ENCODE measurements around the gene ANKS1B. TPM values are rescaled to one million over a fixed set of nuclear protein-coding genes. Genes with fewer than 3 reads are reported as not detected.

The ANKS1B gene
- total RNA-seq, 1 experiment from 2014 or later: 5.8 TPM

DNA sequence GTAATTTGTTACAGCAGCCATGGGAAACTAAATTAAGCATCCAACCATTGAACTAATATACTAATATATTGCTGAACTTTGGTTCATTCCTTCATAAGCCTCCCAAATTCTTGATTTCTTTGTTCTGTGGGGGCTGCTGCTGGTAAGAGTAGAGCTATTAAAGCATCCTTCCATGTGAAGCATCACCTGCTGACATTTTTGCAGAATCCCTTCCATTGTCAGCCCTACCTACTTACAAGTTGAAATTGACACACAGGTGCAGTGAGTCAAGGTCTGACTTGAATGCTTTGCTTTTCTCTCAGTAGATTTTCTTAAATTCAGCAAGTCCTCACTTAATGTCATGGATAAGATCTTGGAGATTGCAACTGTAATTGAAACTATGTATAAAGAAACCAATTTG lies 865.3 kb downstream of the ANKS1B start:
- no peaks in the 10 kb centered on the region for H3K4me1 Mint-ChIP-seq
- no peak overlapping the region for H3K4me3 Mint-ChIP-seq
- no peak overlapping the region for H3K27ac Mint-ChIP-seq
- CTCF ChIA-PET: no interaction called here
- TF ChIP-seq ELF4 (CRISPR knock-in tag; IDR thresholded peaks at IDR 0.05; ENCODE audit: low read depth) (no peak), ATF2 (CRISPR knock-in tag; IDR thresholded peaks at IDR 0.05; ENCODE audit: borderline replicate concordance, low read depth) (no peak), E2F4 (CRISPR knock-in tag; IDR thresholded peaks at IDR 0.05; ENCODE audit: borderline replicate concordance, low read depth) (no peak), ZNF317 (CRISPR knock-in tag; IDR thresholded peaks at IDR 0.05; ENCODE audit: borderline replicate concordance, low read depth) (no peak), ESRRA (CRISPR knock-in tag; IDR thresholded peaks at IDR 0.05; ENCODE audit: borderline replicate concordance) (no peak), ZNF396 (CRISPR knock-in tag; IDR thresholded peaks at IDR 0.05; ENCODE audit: borderline replicate concordance) (no peak), CBFB (CRISPR knock-in tag; IDR thresholded peaks at IDR 0.05; ENCODE audit: low read depth) (no peak), IRF2 (CRISPR knock-in tag; IDR thresholded peaks at IDR 0.05; ENCODE audit: borderline replicate concordance, low read depth) (no peak), ZBTB43 (CRISPR knock-in tag; IDR thresholded peaks at IDR 0.05) (no peak), FOXP1 (CRISPR knock-in tag; IDR thresholded peaks at IDR 0.05; ENCODE audit: borderline replicate concordance) (no peak), ZSCAN18 (CRISPR knock-in tag; IDR thresholded peaks at IDR 0.05) (no peak), NFYB (CRISPR knock-in tag; conservative IDR thresholded peaks at IDR 0.05; ENCODE audit: low read depth) (no peak), USF2 (CRISPR knock-in tag; IDR thresholded peaks at IDR 0.05) (no peak)
- TF ChIP-seq, protein P1, sequence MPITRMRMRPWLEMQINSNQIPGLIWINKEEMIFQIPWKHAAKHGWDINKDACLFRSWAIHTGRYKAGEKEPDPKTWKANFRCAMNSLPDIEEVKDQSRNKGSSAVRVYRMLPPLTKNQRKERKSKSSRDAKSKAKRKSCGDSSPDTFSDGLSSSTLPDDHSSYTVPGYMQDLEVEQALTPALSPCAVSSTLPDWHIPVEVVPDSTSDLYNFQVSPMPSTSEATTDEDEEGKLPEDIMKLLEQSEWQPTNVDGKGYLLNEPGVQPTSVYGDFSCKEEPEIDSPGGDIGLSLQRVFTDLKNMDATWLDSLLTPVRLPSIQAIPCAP (CRISPR knock-in tag; IDR thresholded peaks at IDR 0.05): no peak
- TF ChIP-seq, protein P2, sequence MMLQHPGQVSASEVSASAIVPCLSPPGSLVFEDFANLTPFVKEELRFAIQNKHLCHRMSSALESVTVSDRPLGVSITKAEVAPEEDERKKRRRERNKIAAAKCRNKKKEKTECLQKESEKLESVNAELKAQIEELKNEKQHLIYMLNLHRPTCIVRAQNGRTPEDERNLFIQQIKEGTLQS (CRISPR knock-in tag; conservative IDR thresholded peaks at IDR 0.05): no peak
- TF ChIP-seq, protein P3, sequence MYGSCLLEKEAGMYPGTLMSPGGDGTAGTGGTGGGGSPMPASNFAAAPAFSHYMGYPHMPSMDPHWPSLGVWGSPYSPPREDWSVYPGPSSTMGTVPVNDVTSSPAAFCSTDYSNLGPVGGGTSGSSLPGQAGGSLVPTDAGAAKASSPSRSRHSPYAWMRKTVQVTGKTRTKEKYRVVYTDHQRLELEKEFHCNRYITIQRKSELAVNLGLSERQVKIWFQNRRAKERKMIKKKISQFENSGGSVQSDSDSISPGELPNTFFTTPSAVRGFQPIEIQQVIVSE (CRISPR knock-in tag; IDR thresholded peaks at IDR 0.05; ENCODE audit: borderline replicate concordance): no peak
- TF ChIP-seq, protein P4, sequence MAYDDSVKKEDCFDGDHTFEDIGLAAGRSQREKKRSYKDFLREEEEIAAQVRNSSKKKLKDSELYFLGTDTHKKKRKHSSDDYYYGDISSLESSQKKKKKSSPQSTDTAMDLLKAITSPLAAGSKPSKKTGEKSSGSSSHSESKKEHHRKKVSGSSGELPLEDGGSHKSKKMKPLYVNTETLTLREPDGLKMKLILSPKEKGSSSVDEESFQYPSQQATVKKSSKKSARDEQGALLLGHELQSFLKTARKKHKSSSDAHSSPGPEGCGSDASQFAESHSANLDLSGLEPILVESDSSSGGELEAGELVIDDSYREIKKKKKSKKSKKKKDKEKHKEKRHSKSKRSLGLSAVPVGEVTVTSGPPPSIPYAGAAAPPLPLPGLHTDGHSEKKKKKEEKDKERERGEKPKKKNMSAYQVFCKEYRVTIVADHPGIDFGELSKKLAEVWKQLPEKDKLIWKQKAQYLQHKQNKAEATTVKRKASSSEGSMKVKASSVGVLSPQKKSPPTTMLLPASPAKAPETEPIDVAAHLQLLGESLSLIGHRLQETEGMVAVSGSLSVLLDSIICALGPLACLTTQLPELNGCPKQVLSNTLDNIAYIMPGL (CRISPR knock-in tag; IDR thresholded peaks at IDR 0.05): no peak
- DNase-seq (ENCODE audit: low spot score) (no peak), ATAC-seq (no peak)
- H3K9me3 Mint-ChIP-seq: peaks cover 7% of the 10 kb centered on the region
- peaks cover 3% of the 10 kb centered on the region; the same call in 1 of the 2 replicates for H3K36me3 Mint-ChIP-seq
- H3K27me3 Mint-ChIP-seq (ENCODE audit: low read depth): no peaks in the 10 kb centered on the region
- POLR2A ChIA-PET: no interaction called here
